IMR-90 (cell line): ENCODE data around the gene GAS2L2. TPM values are rescaled to one million over a fixed set of nuclear protein-coding genes. Genes with fewer than 3 reads are reported as not detected.

Experiments
- ATAC-seq: fragments of 200-7000 bp; cut with Tn5 transposase; 2 replicates; pipeline ENCODE4 v1.9.1; 2020; ENCODE audit warnings: low read depth, mild to moderate bottlenecking, moderate library complexity
- BruUV-seq: library from RNA; stranded (reverse); fragments of 400-500 nt; replicated peaks from 2 replicates; lab custom pipeline; 2021; lab: Mats Ljungman, UMichigan
- CTCF ChIA-PET: fragments of 300-600 bp; formaldehyde crosslinking; extraction: SDS; loops from one replicate; lab custom pipeline; 2021; ENCODE audit warnings: antibody characterized with exemption; lab: Yijun Ruan, JAX
- POLR2A ChIA-PET: fragments of 300-600 bp; sonication (Branson Sonifier 250); formaldehyde crosslinking; loops from one replicate; lab custom pipeline; 2022; ENCODE audit warnings: antibody characterized with exemption; ENCODE audit not compliant: unreplicated experiment; lab: Charles Lee
- DNase-seq: peaks from one replicate; pipeline ENCODE4 v3.0.0; 2013
- H2AFZ ChIP-seq: replicated peaks from 2 replicates; pipeline ENCODE3; 2013; ENCODE audit warnings: low read length, mild to moderate bottlenecking; ENCODE audit not compliant: poor library complexity
- H2AK5ac ChIP-seq: 2 replicates; pipeline ENCODE4 v1.6.1; 2013; ENCODE audit warnings: low read depth, low read length, inconsistent platforms
- H2AK9ac ChIP-seq: replicated peaks from 2 replicates; pipeline ENCODE3; 2013; ENCODE audit warnings: mild to moderate bottlenecking, low read depth, low read length, moderate library complexity; ENCODE audit not compliant: poor library complexity
- H2BK120ac ChIP-seq: 2 replicates; pipeline ENCODE4 v1.6.1; 2013; ENCODE audit warnings: low read depth, low read length, inconsistent platforms
- H2BK15ac ChIP-seq: 3 replicates; pipeline ENCODE4 v1.6.1; 2013; ENCODE audit warnings: low read depth, low read length, inconsistent platforms
- H2BK20ac ChIP-seq: 2 replicates; pipeline ENCODE4 v1.6.1; 2013; ENCODE audit warnings: low read depth, mild to moderate bottlenecking, inconsistent platforms, low read length, moderate library complexity
- H2BK5ac ChIP-seq: 2 replicates; pipeline ENCODE4 v1.6.1; 2013; ENCODE audit warnings: mild to moderate bottlenecking, low read depth, low read length, inconsistent platforms; ENCODE audit not compliant: poor library complexity, severe bottlenecking
- H3K14ac ChIP-seq: replicated peaks from 2 replicates; pipeline ENCODE4 v1.6.1; 2013; ENCODE audit warnings: low read depth, low read length, inconsistent platforms
- H3K18ac ChIP-seq: 2 replicates; pipeline ENCODE4 v1.6.1; 2013; ENCODE audit warnings: low read depth, low read length, control low read depth
- H3K23ac ChIP-seq: 2 replicates; pipeline ENCODE4 v1.6.1; 2013; ENCODE audit warnings: low read depth, low read length, inconsistent platforms
- H3K27ac ChIP-seq: 2 replicates; pipeline ENCODE4 v1.5.1; 2013; ENCODE audit warnings: mild to moderate bottlenecking, control low read depth, low read length; ENCODE audit not compliant: insufficient read depth
- H3K27me3 ChIP-seq: 2 replicates; pipeline ENCODE4 v1.6.1; 2013; ENCODE audit warnings: low read length; ENCODE audit not compliant: control insufficient read depth, insufficient read depth
- H3K36me3 ChIP-seq: 2 replicates; pipeline ENCODE4 v1.6.1; 2013; ENCODE audit warnings: low read length, mixed read lengths; ENCODE audit not compliant: control insufficient read depth, insufficient read depth
- H3K4ac ChIP-seq: 2 replicates; pipeline ENCODE4 v1.6.1; 2013; ENCODE audit warnings: low read depth, low read length, inconsistent platforms
- H3K4me1 ChIP-seq: 2 replicates; pipeline ENCODE4 v1.6.1; 2013; ENCODE audit warnings: low read length, mixed read lengths; ENCODE audit not compliant: control insufficient read depth, insufficient read depth
- H3K4me2 ChIP-seq: 2 replicates; pipeline ENCODE4 v1.6.1; 2013; ENCODE audit warnings: low read depth, mild to moderate bottlenecking, control low read depth, low read length, moderate library complexity
- H3K4me3 ChIP-seq: 2 replicates; pipeline ENCODE4 v1.5.1; 2013; ENCODE audit warnings: low read depth, mild to moderate bottlenecking, control low read depth, low read length, moderate library complexity; ENCODE audit not compliant: insufficient read depth
- H3K56ac ChIP-seq: 2 replicates; pipeline ENCODE4 v1.6.1; 2013; ENCODE audit warnings: low read length, inconsistent platforms; ENCODE audit not compliant: insufficient read depth; ENCODE audit errors: extremely low read depth
- H3K79me1 ChIP-seq, 2 experiments: 2 replicates each; pipeline ENCODE4 v1.6.1; 2013; ENCODE audit warnings: low read length in 2 of 2, inconsistent platforms in 1 of 2, low read depth in 1 of 2
- H3K9ac ChIP-seq: 2 replicates; pipeline ENCODE4 v1.6.1; 2013; ENCODE audit warnings: low read depth, low read length, control low read depth
- H3K9me1 ChIP-seq: 2 replicates; pipeline ENCODE4 v1.6.1; 2013; ENCODE audit warnings: low read length, inconsistent platforms; ENCODE audit not compliant: insufficient read depth
- H3K9me3 ChIP-seq: 2 replicates; pipeline ENCODE4 v1.6.1; 2013; ENCODE audit warnings: low read length; ENCODE audit not compliant: control insufficient read depth, insufficient read depth
- H4K20me1 ChIP-seq: 2 replicates; pipeline ENCODE4 v1.6.1; 2013; ENCODE audit warnings: low read length, inconsistent platforms; ENCODE audit not compliant: insufficient read depth
- H4K5ac ChIP-seq: 2 replicates; pipeline ENCODE4 v1.6.1; 2013; ENCODE audit warnings: mild to moderate bottlenecking, low read depth, low read length, control low read depth
- H4K8ac ChIP-seq, 2 experiments: 2 replicates each; pipeline ENCODE4 v1.6.1; 2013; ENCODE audit warnings: low read depth in 2 of 2, low read length in 2 of 2, control low read depth in 1 of 2, inconsistent platforms in 1 of 2
- H4K91ac ChIP-seq: 2 replicates; pipeline ENCODE4 v1.6.1; 2013; ENCODE audit warnings: low read depth, low read length, inconsistent platforms; ENCODE audit not compliant: insufficient read depth
- BHLHE40 ChIP-seq: fragments of 150-350 bp; IDR thresholded peaks from 2 replicates; pipeline ENCODE4 v1.6.1; 2016; ENCODE audit warnings: mild to moderate bottlenecking, low read depth, low read length
- CEBPB ChIP-seq: IDR thresholded peaks from 2 replicates; pipeline ENCODE4 v1.6.1; 2012; ENCODE audit warnings: low read depth, low read length, improper control_type of control experiment
- FOS ChIP-seq: fragments of 150-350 bp; IDR thresholded peaks from 2 replicates; pipeline ENCODE4 v1.6.1; 2016; ENCODE audit warnings: low read depth, low read length
- MAFK ChIP-seq: IDR thresholded peaks from 2 replicates; pipeline ENCODE4 v1.6.1; 2012; ENCODE audit warnings: low read depth, low read length, improper control_type of control experiment
- MAZ ChIP-seq: IDR thresholded peaks from 2 replicates; pipeline ENCODE4 v1.6.1; 2012; ENCODE audit warnings: low read depth, mild to moderate bottlenecking, low read length, improper control_type of control experiment, moderate library complexity, borderline replicate concordance
- MXI1 ChIP-seq: IDR thresholded peaks from 2 replicates; pipeline ENCODE4 v1.6.1; 2012; ENCODE audit warnings: low read depth, mild to moderate bottlenecking, low read length, moderate library complexity, borderline replicate concordance
- POLR2A ChIP-seq: IDR thresholded peaks from 2 replicates; pipeline ENCODE4 v1.6.1; 2012; ENCODE audit warnings: mild to moderate bottlenecking, low read depth, low read length
- RAD21 ChIP-seq: IDR thresholded peaks from 2 replicates; pipeline ENCODE4 v1.6.1; 2012; ENCODE audit warnings: low read length, improper control_type of control experiment
- RCOR1 ChIP-seq: IDR thresholded peaks from 2 replicates; pipeline ENCODE4 v1.6.1; 2012; ENCODE audit warnings: mild to moderate bottlenecking, low read length, improper control_type of control experiment; ENCODE audit not compliant: insufficient replicate concordance
- WGBS, 2 experiments: methylation state at CpG; one replicate each; pipeline versions ENCODE4 v1.1.5 to v1.1.7; 2013; ENCODE audit warnings: missing lambda C conversion rate in 2 of 2; ENCODE audit not compliant: insufficient read length in 1 of 2; ENCODE audit errors: extremely low coverage in 2 of 2; 5-methylcytosine and 5-hydroxymethylcytosine counted together
- dilution Hi-C: fragments of 300-500 bp; cut with HindIII; formaldehyde crosslinking; loops from one replicate; pipeline ENCODE4 v1.14.3; 2018; ENCODE audit warnings: low sequenced_read_pairs; ENCODE audit not compliant: unreplicated experiment
- in situ Hi-C: fragments of 300-500 bp; cut with MboI; formaldehyde crosslinking; loops from 3 replicates; pipeline ENCODE4 v1.14.3; 2019; ENCODE audit warnings: low sequenced_read_pairs, inconsistent platforms, mixed read lengths
- intact Hi-C: fragments of 100-400 bp; cut with micrococcal nuclease; formaldehyde crosslinking; loops from 2 replicates; pipeline ENCODE4 v1.10.0; 2022
- polyA plus RNA-seq, 3 experiments: library from polyadenylated mRNA; depleted of rRNA; stranded (reverse); fragments of >200 nt; gene quantifications; 2 replicates each; pipeline ENCODE4 v1.2.3, GENCODE V29; 2012; ENCODE audit warnings: low replicate concordance in 1 of 3
- total RNA-seq: library from RNA; depleted of rRNA; stranded (reverse); fragments of >200 nt; gene quantifications from 2 replicates; pipeline ENCODE4 v1.2.3, GENCODE V29; 2012
- TF ChIP-seq, protein P1 (sequence below): fragments of 150-350 bp; IDR thresholded peaks from 2 replicates; pipeline ENCODE4 v1.6.1; 2016; ENCODE audit warnings: low read depth, mild to moderate bottlenecking, low read length, moderate library complexity, borderline replicate concordance
- TF ChIP-seq, protein P2 (sequence below): conservative IDR thresholded peaks from 2 replicates; pipeline ENCODE4 v1.5.1; 2012; ENCODE audit warnings: mild to moderate bottlenecking, low read depth, low read length, improper control_type of control experiment

Gene GAS2L2
- total and polyA plus RNA-seq, 2 of the 4 experiments (the other 2 are of a cell fraction): 0.02 TPM; not detected in 1

DNA sequence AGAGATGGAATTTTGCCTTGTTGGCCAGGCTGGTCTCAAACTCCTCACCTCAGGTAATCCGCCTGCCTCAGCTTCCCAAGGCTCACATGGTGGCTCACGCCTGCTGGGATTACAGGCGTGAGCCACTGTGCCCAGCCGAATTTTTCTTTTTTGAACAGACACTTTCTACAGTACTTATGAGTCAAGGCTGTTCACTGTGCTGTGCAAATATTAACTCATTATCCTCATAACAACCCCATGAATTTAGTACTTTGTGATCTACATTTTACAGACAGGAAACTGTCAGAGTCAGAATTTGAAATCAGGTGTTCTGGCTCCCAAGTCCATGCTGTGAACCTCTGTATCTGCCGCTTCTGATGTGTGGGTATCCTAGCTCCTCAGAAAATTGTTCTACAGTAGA lies 47.3 kb downstream of the GAS2L2 start:
- no peak for ATAC-seq

More for the DNA sequence above, 47.3 kb downstream of the GAS2L2 start:
- no peak overlapping the region for H4K91ac ChIP-seq
- TF ChIP-seq MXI1: no peak
- TF ChIP-seq RAD21: no peak
- no peak for TF ChIP-seq CEBPB
- TF ChIP-seq, protein P1, sequence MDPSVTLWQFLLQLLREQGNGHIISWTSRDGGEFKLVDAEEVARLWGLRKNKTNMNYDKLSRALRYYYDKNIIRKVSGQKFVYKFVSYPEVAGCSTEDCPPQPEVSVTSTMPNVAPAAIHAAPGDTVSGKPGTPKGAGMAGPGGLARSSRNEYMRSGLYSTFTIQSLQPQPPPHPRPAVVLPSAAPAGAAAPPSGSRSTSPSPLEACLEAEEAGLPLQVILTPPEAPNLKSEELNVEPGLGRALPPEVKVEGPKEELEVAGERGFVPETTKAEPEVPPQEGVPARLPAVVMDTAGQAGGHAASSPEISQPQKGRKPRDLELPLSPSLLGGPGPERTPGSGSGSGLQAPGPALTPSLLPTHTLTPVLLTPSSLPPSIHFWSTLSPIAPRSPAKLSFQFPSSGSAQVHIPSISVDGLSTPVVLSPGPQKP: no peak
- no peak for TF ChIP-seq FOS
- no peak for TF ChIP-seq MAFK
- TF ChIP-seq POLR2A: no peak
- no peak for TF ChIP-seq MAZ
- TF ChIP-seq RCOR1: no peak
- TF ChIP-seq BHLHE40: no peak
- TF ChIP-seq, protein P2, sequence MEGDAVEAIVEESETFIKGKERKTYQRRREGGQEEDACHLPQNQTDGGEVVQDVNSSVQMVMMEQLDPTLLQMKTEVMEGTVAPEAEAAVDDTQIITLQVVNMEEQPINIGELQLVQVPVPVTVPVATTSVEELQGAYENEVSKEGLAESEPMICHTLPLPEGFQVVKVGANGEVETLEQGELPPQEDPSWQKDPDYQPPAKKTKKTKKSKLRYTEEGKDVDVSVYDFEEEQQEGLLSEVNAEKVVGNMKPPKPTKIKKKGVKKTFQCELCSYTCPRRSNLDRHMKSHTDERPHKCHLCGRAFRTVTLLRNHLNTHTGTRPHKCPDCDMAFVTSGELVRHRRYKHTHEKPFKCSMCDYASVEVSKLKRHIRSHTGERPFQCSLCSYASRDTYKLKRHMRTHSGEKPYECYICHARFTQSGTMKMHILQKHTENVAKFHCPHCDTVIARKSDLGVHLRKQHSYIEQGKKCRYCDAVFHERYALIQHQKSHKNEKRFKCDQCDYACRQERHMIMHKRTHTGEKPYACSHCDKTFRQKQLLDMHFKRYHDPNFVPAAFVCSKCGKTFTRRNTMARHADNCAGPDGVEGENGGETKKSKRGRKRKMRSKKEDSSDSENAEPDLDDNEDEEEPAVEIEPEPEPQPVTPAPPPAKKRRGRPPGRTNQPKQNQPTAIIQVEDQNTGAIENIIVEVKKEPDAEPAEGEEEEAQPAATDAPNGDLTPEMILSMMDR: no peak
- H3K36me3 ChIP-seq: peaks cover 11% of the 10 kb centered on the region
- H2BK5ac ChIP-seq: no peak overlapping the region
- H3K18ac ChIP-seq: no peak overlapping the region
- no peak overlapping the region for H3K14ac ChIP-seq
- H3K9me1 ChIP-seq: peaks cover 4% of the 10 kb centered on the region; the same call in 1 of the 2 replicates
- H3K56ac ChIP-seq: no peak overlapping the region
- no peak overlapping the region for H2AK9ac ChIP-seq
- no peak overlapping the region for H3K4me2 ChIP-seq
- no peak overlapping the region for H2BK20ac ChIP-seq
- intact Hi-C loops (no loop called here), in situ Hi-C loops (no loop called here), dilution Hi-C loops (no loop called here)
- H3K4me3 ChIP-seq: no peak overlapping the region
- peaks cover 19 to 23% of the 10 kb centered on the region in 2 experiments for H3K79me1 ChIP-seq
- no peak overlapping the region for H4K5ac ChIP-seq
- H3K27me3 ChIP-seq: no peaks in the 10 kb centered on the region
- no peak overlapping the region for H2AFZ ChIP-seq
- ChIA-PET POLR2A (no interaction called here), CTCF (no interaction called here)
- H3K9ac ChIP-seq: no peak overlapping the region
- no peaks in the 10 kb centered on the region for H3K9me3 ChIP-seq
- no peak overlapping the region for H3K27ac ChIP-seq
- BruUV-seq: no TSS peak
- H4K8ac ChIP-seq: no peak overlapping the region
- no peak overlapping the region for H2AK5ac ChIP-seq
- H2BK15ac ChIP-seq: no peak overlapping the region
- no peaks in the 10 kb centered on the region; the same call in 1 of the 2 replicates for H4K20me1 ChIP-seq
- no peak overlapping the region for H3K23ac ChIP-seq
- 88% methylated on average over 4 of the region's 5 CpGs; no CpG with 5 or more reads in 1 of the 2 experiments for WGBS, 2 experiments
- H3K4me1 ChIP-seq: 0 out of 2 replicates have a peak, but pooled peaks cover 3% of the 10 kb centered on the region
- H3K4ac ChIP-seq: no peak overlapping the region
- no peak overlapping the region for H2BK120ac ChIP-seq
- no peak for DNase-seq
